ENCODE measurements around the gene NTM. TPM values are rescaled to one million over a fixed set of nuclear protein-coding genes. Genes with fewer than 3 reads are reported as not detected.

Gene NTM
- total and polyA plus RNA-seq, 2 donors (not counting 3 experiments of a cell fraction or from before 2014, with no cell fraction given) = 1.00 to 1.1 TPM

DNA sequence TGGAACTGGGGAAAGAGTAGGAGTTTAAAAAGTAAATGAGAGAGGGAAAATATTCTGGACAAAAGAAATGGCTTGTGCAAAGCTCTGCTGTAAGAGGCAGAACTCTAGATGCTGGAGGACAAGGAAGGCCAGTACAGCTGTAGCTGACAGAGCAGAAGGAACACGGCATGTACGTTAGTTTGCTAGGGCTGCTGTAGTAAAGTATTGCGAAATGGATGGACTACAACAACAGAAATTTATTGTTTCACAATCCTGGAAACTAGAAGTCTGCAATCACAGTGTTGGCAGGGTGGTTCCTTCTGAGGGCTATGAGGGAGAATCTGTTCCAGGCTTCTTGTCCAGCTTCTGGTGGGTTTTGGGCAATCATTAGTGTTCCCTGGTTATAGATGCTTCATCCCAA, 454.4 kb downstream of the NTM start:
- H3K79me2 ChIP-seq (ENCODE audit: control insufficient read depth, insufficient read depth, low read length) = no peaks in the 10 kb centered on the region
- CTCF ChIA-PET = interaction anchor here (0.7 to 0.9 kb wide), 2 partner anchors 35 to 43 kb away, joined by 3 read pairs; no protein-coding TSS in a partner anchor
- no peaks in the 10 kb centered on the region for H4K20me1 ChIP-seq (replicated peaks; ENCODE audit: control insufficient read depth, extremely low read depth, insufficient read depth, low read length)
- no peak overlapping the region for H3K4me3 ChIP-seq (replicated peaks in 1 of 3; ENCODE audit: insufficient read depth in 1 of 3, low read depth in 1 of 3, low read length in 3 of 3)
- H3K9me1 ChIP-seq (replicated peaks; ENCODE audit: control insufficient read depth, extremely low read depth, insufficient read depth, low read length) = no peaks in the 10 kb centered on the region
- TF ChIP-seq EZH2 (IDR thresholded peaks at IDR 0.05; ENCODE audit: borderline replicate concordance, low read depth, low read length, severe bottlenecking) (no peak), POLR2A (IDR thresholded peaks at IDR 0.05; ENCODE audit: low read depth, low read length) (no peak), GATA2 (IDR thresholded peaks at IDR 0.05; ENCODE audit: insufficient read depth, insufficient read length, low read depth, low read length) (no peak), MYC (IDR thresholded peaks at IDR 0.05; ENCODE audit: low read depth, low read length) (no peak), JUN (IDR thresholded peaks at IDR 0.05; ENCODE audit: borderline replicate concordance, insufficient read depth, insufficient read length, low read depth) (no peak), FOS (IDR thresholded peaks at IDR 0.05; ENCODE audit: borderline replicate concordance, insufficient read depth, low read length) (no peak), POLR2AphosphoS5 (IDR thresholded peaks at IDR 0.05; ENCODE audit: insufficient read depth, low read depth, low read length) (no peak)
- TF ChIP-seq, protein P1, sequence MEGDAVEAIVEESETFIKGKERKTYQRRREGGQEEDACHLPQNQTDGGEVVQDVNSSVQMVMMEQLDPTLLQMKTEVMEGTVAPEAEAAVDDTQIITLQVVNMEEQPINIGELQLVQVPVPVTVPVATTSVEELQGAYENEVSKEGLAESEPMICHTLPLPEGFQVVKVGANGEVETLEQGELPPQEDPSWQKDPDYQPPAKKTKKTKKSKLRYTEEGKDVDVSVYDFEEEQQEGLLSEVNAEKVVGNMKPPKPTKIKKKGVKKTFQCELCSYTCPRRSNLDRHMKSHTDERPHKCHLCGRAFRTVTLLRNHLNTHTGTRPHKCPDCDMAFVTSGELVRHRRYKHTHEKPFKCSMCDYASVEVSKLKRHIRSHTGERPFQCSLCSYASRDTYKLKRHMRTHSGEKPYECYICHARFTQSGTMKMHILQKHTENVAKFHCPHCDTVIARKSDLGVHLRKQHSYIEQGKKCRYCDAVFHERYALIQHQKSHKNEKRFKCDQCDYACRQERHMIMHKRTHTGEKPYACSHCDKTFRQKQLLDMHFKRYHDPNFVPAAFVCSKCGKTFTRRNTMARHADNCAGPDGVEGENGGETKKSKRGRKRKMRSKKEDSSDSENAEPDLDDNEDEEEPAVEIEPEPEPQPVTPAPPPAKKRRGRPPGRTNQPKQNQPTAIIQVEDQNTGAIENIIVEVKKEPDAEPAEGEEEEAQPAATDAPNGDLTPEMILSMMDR (IDR thresholded peaks at IDR 0.05; ENCODE audit: extremely low read depth in 1 of 2, insufficient read depth in 1 of 2, low read depth in 1 of 2, low read length in 2 of 2) = no peak
- TF ChIP-seq, protein P2, sequence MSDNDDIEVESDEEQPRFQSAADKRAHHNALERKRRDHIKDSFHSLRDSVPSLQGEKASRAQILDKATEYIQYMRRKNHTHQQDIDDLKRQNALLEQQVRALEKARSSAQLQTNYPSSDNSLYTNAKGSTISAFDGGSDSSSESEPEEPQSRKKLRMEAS (IDR thresholded peaks at IDR 0.05; ENCODE audit: insufficient read depth, insufficient read length) = no peak
- DNase-seq (ENCODE audit: low read depth, low spot score) (no peak), FAIRE-seq (no peak)
- intact Hi-C loops (cut with micrococcal nuclease) (no loop called here), dilution Hi-C loops (cut with MboI; ENCODE audit: extremely low pct_ligation_motif_present, low sequenced_read_pairs) (no loop called here)
- no peaks in the 10 kb centered on the region for H3K4me1 ChIP-seq (ENCODE audit: control insufficient read depth, extremely low read depth, insufficient read depth, low read length)
- H2AFZ ChIP-seq (ENCODE audit: low read depth, low read length) = no peak overlapping the region
- no peak overlapping the region for H3K9ac ChIP-seq (replicated peaks; ENCODE audit: extremely low read depth, insufficient read depth, low read length)
- no peaks in the 10 kb centered on the region for H3K9me3 ChIP-seq (replicated peaks; ENCODE audit: control insufficient read depth, insufficient read depth, low read length)
- no peak overlapping the region for H3K4me2 ChIP-seq (ENCODE audit: insufficient read depth, low read length)
- no peaks in the 10 kb centered on the region for H3K36me3 ChIP-seq (ENCODE audit: control insufficient read depth in 2 of 2, extremely low read depth in 1 of 2, insufficient read depth in 2 of 2, low read length in 2 of 2)
- POLR2A ChIA-PET = no interaction called here
- H3K27ac ChIP-seq (ENCODE audit: insufficient read depth, low read depth, low read length) = no peak overlapping the region
- H3K27me3 ChIP-seq (ENCODE audit: control insufficient read depth in 2 of 2, insufficient read depth in 2 of 2, low read length in 2 of 2) = peaks cover 22 to 42% of the 10 kb centered on the region in 2 experiments
- no TSS peak for BruUV-seq (replicated peaks)

Data from endothelial cell of umbilical vein (primary cell).